Mammary epithelial cell (primary cell): ENCODE data around the gene NR2C2.
"Not testable (repeated sequence)": the region's sequence is repeated elsewhere in the genome, so short reads cannot be mapped to it uniquely, and the experiment has no call there.

Source experiments
- EZH2 ChIP-seq: IDR thresholded peaks from 2 replicates; pipeline ENCODE4 v1.6.1; 2012; ENCODE audit warnings: low read length, inconsistent platforms, borderline replicate concordance
- TF ChIP-seq, protein P1 (sequence below), 2 donors: IDR thresholded peaks in 1 of 2; conservative IDR thresholded peaks in 1 of 2; 2 replicates each; pipeline ENCODE4 v1.5.1; 2011 to 2012; ENCODE audit warnings: inconsistent platforms in 2 of 2, low read length in 2 of 2, mild to moderate bottlenecking in 2 of 2, control low read depth in 1 of 2, low read depth in 1 of 2; ENCODE audit not compliant: insufficient read depth in 1 of 2; ENCODE audit errors: extremely low read depth in 1 of 2

DNA sequence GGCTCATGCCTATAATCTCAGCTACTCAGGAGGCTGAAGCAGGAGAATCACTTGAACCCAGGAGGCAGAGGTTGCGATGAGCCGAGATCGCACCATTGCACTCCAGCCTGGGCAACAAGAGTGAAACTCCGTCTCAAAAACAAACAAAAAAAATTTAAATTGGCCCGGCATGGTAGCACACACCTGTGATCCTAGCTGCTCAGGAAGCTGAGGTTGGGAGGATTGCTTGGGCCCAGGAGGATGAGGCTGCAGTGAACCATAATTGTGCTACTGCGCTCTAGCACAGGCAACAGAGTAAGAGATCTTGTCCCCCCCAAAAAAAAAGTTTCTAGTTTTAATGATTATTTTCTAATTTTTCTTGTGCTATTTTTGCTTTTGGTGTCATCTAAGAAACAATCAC is 51.8 kb downstream of the NR2C2 start:
- TF ChIP-seq, protein P1, sequence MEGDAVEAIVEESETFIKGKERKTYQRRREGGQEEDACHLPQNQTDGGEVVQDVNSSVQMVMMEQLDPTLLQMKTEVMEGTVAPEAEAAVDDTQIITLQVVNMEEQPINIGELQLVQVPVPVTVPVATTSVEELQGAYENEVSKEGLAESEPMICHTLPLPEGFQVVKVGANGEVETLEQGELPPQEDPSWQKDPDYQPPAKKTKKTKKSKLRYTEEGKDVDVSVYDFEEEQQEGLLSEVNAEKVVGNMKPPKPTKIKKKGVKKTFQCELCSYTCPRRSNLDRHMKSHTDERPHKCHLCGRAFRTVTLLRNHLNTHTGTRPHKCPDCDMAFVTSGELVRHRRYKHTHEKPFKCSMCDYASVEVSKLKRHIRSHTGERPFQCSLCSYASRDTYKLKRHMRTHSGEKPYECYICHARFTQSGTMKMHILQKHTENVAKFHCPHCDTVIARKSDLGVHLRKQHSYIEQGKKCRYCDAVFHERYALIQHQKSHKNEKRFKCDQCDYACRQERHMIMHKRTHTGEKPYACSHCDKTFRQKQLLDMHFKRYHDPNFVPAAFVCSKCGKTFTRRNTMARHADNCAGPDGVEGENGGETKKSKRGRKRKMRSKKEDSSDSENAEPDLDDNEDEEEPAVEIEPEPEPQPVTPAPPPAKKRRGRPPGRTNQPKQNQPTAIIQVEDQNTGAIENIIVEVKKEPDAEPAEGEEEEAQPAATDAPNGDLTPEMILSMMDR (conservative IDR thresholded peaks at IDR 0.05 in 1 of 2, IDR thresholded peaks at IDR 0.05 in 1 of 2; ENCODE audit: extremely low read depth in 1 of 2, insufficient read depth in 1 of 2, low read depth in 1 of 2, low read length in 2 of 2), result not testable (repeated sequence)
- TF ChIP-seq EZH2, result not testable (repeated sequence)
